Fibroblast of skin of right quadriceps (primary cell): ENCODE results near the gene IL17C.
"Not testable (repeated sequence)": the region's sequence is repeated elsewhere in the genome, so short reads cannot be mapped to it uniquely, and the experiment has no call there.

Source experiments
- DNase-seq: peaks from one replicate; pipeline ENCODE4 v3.0.0-alpha.2; 2013

The IL17C gene, protein sequence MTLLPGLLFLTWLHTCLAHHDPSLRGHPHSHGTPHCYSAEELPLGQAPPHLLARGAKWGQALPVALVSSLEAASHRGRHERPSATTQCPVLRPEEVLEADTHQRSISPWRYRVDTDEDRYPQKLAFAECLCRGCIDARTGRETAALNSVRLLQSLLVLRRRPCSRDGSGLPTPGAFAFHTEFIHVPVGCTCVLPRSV

DNA sequence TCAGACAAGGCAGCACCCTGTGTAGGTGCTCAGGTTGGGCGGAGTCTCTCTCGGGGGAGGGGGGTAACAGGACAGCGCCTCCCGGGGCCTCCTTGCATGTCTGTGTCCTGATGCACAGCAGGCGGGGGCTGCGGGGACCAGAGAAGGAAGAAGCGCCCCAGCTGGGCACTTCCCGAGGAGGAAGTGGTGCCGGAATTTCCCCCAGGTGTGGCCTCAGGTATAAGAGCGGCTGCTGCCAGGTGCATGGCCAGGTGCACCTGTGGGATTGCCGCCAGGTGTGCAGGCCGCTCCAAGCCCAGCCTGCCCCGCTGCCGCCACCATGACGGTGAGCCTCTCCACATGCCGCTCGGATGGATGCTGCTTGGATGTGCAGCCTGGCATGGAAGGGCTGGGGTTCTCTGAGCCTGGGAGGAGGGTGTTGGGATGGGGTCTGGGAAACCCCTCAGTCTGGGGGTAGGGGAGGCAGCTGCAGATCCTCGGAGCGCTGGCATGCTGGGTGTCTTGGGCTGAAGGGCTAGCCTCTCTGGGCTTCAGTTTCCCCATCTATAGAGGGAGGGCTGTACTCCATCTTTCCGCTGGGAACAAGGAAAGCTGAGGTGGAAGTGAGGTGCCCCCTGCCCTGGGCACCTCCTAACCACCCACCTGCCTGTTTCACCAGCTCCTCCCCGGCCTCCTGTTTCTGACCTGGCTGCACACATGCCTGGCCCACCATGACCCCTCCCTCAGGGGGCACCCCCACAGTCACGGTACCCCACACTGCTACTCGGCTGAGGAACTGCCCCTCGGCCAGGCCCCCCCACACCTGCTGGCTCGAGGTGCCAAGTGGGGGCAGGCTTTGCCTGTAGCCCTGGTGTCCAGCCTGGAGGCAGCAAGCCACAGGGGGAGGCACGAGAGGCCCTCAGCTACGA, at the start of gene IL17C:
Gene IL17C, plus strand, starts transcription at position 250 of the 908 bp plus-strand sequence. Its CDS starts 70 bp downstream, at position 320.
- no peak for DNase-seq

DNA sequence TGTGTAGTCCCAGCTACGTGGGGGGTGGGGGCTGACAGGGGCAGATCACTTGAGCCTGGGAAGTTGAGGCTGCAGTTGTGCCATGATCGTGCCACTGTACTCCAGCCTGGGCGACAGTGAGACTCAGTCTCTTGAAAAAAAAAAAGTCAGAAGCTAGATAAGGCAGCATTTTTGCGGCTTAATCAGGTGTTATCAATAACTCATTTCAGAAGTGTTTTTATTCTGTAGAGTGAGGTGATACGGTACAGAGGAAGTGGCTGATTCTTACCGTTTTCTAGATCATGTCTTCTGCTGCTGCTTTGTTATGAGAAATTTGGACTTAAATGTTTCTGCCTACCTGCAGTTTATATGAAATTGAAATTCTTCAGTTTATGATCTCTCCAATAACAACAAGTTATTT, 49.6 kb upstream of the IL17C start:
- DNase-seq, result no peak

DNA sequence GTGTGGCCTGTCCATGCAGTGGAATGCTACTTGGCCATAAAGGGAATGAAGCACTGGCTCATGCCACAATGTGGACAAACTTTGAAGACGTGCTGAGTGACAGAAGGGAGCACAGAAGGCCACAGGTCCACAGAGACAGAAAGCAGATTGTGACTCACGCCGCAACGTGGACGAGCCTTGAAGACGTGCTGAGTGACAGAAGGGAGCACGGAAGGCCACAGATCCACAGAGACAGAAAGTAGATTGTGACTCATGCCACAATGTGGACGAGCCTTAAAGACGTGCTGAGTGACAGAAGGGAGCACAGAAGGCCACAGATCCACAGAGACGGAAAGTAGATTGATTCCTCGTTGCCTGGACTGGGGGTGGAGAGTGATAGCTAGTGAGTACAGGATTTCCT, 48.9 kb upstream of the IL17C start:
- no peak for DNase-seq

DNA sequence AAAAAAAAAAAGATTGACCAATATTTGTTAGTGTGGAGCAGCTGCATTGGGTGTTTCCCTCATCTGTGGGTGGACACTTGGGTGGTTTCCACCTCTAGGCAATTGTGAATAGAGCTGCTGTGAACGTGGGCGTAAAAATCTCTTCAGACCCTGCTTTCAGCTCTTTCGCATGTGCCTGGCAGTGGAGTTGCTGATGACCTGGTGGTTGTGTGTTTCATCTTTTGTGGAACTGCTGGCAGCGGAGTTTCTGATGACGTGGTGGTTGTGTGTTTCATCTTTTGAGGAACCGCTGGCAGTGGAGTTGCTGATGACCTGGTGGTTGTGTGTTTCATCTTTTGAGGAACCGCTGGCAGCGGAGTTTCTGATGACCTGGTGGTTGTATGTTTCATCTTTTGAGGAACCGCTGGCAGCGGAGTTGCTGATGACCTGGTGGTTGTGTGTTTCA, 46.8 kb upstream of the IL17C start:
- no peak for DNase-seq

DNA sequence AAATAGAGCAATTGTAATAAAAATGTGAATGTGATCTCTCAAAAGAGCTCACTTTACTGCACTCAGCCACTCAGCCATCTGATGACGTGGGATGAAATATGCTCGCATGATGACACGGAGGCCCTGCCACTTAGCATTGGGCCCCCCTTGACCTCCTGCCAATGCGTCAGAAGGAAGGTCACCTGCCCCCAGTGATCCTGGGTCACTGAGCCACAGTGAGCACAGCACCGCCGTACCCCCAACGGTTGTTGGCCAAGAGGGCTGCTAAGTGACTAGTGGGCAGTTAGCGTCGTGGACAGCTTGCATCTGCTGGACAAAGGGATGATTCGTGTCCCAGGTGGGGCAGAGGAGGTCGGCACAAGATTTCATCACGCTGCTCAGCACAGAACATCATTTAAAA, 45.3 kb upstream of the IL17C start:
- no peak for DNase-seq

DNA sequence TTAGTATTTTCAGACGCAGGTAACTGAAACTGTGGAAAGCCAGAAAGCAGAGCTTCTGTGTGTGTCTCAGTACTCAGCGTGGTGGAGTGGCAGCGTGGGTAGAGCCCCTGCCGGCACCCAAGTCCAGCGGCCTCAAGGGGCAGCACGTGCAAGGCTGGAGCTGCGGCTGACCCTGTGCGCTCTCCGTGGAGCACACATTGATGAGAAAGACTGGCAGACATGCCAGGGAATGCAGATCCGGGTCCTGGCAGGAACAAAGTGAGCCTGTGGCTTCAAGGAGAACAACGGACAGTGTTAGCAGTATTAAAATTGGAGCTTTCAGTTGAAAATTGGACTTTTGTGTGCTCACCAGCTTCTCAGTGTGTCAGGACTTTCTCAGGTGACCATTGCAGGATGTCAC, 44.9 kb upstream of the IL17C start:
- no peak for DNase-seq

DNA sequence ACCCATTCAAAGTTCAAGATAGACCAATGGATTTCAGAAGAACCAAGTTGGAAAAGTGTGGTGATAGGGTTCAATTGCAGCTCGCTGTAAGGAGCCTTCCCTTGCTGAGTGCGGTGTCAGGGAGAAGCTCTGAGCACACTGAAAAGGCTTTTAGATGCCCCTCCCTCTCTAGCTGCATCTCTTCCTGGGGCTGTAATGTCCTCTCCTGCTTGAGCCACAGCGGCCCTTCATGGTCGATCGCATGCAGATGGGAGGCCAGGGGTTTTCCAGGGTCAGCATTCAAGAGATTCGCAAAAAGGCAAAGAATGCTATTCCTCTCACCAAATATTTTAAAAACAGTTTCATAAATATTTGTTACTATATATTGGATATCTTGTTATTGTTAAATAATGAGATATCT, 44.5 kb upstream of the IL17C start:
- no peak for DNase-seq

DNA sequence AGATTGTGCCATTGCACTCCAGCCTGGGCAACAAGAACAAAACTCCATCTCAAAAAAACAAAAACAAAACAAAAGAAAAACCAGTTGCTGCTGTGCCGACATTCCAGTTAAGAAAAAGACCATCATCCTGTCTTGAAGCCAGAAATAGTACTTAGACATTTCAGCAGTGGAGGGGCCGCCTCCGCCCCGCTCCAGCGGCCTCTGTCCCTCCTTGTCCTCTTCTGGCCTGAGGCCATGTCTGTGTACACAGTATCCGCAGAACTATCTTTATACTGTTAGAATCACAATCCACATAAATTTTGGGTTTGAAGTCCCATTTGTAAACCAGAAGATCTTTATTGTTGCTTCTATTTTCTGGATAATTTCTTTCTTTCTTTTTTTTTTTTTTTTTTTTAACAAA, 43.3 kb upstream of the IL17C start:
- DNase-seq, result no peak

DNA sequence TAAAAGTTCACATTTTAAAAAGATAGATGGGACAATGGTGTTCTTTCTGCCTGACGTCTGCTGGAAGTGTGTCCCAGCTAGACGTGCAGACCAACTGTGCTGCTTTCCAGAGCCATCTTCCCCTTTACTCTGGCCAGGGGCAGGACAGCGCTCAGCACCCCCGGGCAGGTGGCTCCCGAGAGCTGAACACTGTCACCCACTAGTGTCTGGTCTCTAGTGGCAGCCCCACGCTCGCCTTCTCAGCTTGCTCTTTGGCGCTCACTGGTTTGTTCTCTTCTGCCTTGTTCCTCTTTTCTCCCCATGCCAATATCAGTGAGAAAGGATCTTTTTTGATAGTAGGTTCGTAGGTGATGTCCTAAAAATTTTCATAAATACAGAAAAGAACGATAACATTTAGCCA, 42.5 kb upstream of the IL17C start:
- no peak for DNase-seq

DNA sequence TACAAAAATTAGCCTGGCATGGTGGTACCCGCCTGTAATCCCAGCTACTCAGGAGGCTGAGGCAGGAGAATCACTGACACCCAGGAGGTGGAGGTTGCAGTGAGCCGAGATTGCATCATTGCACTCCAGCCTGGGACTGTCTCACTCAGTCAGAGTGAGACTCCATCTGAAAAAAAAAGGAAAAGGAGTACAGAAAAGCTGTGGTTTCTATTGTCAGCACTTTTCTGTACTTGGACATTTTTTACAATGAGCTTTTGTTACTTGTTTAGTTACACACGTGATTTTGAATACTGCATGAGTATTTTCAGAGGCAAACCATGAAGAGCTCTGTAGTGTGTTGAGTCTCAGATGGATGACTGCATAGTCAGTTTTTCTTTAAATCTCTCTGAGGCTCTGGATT, 41.9 kb upstream of the IL17C start:
- DNase-seq, result no peak

DNA sequence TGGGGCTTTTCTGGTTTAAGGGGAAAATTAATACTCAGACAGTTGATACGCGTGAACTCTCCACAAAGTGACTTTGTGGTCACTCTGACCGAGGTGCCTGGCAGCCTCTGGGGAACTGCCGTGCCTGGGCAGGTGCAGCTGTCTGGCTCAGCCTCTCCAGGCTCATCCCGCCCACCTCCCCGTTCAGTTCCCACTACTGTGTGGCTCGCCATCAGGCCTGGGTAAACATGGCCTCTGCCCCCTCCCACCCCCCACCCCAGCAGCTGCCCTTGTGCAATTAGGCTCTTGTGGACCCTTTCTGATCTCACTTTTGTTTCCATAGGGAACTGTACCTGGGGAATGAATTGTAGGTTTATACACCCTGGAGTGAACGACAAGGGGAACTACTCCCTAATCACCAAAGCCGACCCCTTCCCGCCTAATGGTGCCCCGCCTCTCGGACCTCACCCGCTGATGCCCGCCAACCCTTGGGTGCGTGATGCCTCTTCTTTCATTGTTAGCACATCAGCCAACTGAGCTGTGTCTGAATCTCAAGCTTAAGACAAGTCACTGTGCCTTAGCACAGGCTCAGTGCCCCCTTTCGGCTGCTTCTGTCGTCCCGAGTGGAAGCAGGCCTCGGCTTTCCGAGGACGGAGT, 40.4 kb upstream of the IL17C start:
- no peak for DNase-seq

DNA sequence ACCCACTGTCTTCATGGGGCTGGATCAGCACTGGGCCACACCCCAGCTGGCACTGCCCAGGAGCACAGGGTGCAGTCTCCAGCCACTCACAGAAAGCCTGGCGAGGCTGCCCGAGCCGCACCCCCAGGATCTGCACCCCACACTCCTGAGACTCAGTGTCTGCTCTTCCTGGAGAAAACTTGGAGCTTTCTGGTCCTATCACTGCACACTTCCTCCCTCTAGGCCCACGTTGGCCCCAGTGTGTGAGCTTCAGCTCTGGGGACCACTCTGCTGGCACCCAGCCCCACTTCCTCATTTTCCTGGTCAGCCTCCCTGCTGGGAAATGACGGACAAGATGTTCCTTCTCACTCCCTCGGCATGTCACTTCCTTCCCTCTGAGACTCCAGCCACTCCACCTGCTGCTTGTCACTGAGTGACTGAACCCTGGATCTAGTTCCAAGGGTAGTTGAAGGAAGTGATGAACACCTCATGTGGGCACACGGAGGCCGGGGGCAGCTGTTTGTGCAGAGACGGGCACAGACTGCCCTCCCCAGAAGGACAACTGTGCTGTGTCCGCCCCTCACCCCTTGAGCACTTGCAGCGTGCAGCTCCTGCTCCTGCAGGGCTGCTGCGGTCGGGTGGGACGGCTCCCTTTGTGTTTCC, 39.2 kb upstream of the IL17C start:
- DNase-seq, result no peak

DNA sequence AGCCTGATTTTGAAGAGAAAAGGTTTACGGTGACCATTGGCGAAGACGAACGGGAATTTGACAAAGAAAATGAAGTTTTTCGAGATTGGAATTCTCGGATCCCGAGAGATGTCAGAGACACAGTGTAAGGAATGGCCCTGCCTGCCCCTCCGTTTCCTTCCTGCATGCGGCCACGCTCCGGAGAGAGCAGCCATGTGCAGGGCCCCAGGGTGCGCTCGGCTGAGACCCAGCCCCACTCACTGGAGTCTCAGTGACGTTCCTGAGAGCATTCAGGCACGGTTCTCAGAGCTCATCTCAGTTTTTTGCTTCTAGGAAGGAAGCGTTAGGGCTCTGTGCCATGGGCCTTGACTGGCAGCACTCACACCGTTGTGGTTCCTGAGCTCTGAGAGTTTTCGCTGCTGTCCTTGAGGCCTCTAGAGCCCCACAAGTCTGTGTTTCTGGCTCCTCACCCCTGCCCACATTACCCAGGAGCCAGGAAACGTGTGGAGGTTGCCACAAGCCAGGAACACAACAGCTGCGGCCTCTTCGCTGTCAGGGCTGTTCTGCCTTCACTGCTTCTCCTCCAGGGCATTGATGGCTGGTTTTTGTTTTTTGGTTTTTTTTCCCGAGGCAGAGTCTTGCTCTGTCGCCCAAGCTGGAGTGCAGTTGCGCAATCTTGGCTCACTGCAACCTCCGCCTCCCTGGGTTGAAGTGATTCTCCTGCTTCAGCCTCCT, 38.4 kb upstream of the IL17C start:
- no peak for DNase-seq

DNA sequence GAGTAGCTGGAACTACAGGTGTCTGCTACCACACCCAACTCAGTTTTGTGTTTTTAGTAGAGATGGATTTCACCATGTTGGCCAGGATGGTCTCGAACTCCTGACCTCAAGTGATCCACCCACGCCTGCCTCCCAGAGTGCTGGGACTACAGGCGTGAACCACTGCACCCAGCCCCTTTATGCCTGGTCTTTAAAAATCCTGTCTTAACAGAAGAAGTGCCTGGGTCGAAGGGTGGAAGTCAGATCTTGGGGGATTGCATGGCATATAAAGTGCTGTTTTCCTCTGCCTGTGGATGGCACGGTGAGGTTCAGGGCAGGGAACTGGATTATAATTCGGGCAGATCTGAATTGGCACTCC, 37.9 kb upstream of the IL17C start:
- DNase-seq, result no peak

DNA sequence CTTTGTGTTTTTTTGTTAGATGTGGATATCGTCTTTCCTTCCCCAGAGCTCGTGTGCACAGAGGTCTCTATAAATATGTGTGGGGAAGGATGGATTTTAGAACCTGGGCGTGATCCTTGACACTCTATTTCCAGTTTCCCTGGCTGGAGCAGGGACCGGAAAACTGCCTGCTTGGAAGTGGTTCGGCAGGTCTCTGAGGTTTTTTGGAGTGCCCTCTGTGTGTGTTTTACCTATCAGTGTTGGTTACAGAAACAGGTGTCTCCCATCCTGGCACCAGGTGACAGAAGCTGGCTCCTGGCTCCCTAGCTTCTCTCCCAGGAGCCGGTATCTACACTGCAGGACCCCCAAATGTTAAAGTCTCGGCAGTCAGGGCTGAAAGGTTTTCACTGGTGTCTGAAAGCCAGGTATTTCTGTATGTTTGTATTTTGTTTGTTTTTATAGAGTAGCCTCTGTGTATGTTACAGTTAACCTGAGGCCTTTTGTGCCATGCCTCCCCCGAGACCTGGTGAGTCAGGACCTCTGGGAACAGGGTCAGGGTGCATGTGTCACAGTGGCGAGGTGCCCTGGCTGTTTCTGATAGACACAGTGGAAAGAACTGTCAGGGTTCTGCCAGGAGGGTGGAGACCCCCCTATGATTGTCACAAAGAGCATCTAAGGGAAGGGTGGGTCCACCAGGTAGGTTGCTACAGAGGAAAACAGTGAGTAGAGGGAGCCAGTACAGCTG, 36.9 kb upstream of the IL17C start:
- DNase-seq, result no peak

DNA sequence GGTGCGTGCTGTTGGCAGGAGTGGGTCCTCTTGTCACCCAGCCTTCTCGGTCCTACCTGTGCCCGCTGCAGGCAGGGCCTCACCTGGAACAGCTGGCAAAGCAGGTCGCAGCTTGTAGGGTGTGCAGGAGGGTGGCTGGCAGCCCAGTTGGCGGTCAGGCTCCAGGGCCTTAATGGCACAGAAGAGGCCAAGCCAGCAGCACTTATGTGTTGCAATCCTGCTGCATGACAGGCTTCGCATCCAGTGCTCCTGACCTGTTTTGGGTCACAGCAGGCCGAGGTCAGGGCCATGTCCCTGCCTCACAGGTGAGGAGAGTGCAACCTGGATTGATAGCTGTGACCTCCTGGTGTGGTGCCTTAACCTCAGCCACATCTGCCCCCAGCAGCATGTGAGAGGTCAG, 36.3 kb upstream of the IL17C start:
- DNase-seq, result no peak

DNA sequence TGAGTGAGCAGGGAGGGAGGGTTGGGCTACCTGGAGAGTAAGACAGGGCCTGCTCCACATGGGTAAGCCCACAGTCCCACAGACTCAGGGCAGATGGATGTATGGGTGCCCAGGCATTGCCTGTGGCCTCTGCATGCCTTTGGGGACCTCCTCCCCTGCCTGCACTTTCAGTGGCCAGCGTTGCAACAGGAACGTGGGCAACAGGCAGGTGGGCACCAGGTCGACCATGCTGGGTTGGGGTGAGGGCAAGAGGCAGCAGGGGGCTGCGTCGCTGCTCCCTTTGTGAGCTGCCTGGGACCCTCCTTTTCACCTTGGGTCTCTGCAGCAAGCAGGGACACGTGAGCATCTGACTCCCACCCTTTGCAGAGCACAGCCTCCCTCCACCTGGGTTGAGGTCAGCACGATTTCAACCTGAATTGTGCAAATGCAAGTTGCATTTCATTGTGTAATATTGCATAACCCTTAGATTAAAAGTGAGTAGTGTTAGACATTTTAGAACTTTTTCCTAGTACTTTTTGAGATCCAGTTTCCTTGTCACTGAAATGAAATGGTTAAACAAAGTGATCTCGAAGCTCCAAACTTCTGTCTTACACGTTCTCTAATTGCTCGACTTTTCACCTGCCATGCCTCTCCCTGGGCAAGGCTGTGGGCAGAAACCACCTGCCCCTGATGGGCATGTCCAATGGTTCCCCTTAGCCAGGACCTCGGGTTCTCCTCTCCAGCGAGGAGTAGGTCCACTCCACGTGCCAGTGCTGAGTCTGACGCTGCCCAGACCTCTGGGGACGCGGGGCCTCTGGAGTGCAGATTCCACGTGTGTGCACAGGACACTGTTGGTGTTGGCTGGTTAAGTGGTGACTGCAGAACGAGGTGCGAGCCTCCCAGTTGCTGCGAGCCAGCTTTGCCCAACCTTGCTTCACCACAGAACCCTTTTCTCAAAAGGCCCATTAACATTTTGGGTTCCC, 32.9 kb upstream of the IL17C start:
- DNase-seq, result no peak

DNA sequence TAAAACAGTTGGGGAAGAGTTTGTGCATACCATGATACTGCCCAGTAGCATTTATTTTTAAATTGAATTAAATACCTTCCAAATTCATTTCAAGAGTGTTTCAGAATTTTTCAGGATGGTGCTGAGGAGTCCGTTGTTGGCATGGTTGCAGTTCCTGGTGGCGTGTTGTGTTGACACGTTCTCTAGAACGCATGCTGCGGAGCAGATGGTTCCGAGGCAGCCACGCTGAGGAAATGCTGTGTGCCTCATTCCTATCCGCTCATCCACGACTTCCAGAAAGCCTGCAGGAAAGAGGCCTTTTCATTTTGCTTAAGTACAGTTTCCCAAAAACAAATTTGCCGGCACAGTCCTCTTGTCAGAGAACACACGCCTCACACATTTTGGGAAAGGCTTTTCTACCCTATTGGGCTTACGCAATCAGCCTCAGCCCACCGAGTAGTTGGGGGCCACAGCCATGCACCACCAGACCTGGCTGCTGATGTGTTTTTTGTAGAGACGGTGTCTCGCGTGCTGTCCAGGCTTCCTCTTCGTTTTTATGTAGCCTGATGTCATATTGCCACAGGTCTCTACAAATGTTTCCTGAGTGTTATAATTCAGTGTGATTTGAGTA, 32.1 kb upstream of the IL17C start:
- DNase-seq, result no peak

DNA sequence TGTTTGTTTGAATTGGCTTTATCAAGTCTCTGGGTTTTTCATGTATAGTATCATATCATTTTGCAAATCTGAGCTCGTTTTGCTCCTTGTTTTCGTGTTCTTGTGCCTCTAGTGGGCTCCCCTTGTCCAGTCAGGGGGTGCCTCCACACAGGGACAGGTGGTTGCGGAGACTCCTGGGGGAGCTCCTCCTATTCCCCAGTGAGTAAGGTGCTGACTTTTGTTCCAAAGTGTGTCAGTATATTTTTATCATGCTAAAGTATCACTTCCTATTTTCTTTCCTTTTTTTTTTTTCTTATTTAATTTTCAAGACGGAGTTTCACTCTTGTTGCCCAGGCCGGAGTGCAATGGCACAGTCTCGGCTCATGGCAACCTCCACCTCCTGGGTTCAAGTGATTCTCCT, 30.3 kb upstream of the IL17C start:
- no peak for DNase-seq

DNA sequence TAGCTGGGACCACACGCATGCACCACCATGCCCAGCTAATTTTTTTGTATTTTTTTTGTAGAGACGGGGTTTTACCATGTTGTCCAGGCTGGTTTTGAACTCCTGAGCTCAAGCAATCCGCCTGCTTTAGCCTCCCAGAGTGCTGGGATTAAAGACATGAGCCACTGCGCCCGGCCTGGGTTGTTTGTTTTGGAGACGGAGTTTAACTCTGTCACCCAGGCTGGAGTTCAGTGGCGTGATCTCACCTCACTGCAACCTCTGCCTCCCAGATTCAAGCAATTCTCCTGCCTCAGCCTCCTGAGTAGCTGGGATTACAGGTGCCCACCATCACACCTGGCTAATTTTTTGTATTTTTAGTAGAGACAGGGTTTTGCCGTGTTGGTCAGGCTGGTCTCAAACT, 28.9 kb upstream of the IL17C start:
- DNase-seq, result not testable (repeated sequence)

DNA sequence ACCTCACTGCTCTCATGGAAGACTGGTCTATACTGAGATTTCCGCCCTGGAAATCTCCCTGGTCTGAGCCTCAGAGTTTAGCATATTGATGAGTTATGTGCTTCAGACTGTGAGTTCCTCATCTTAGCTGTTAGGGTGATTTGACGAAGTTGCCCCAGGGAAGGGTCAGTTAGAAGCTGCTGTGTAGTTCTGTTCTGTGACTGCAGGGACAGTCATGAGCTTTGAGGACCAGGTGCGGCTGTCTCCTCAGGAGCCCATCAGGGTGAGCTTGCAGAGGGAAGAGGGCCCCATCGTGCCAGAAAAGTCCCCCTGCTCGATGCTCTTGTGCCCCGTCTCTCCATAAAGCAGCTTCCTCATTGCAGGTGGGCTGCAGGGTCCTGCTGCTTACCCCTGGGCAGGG, 28.3 kb upstream of the IL17C start:
- no peak for DNase-seq
